ENCODE results near the gene GTSE1. TPM values are rescaled to one million over a fixed set of nuclear protein-coding genes. Genes with fewer than 3 reads are reported as not detected.

The GTSE1 gene
- total RNA-seq, 1 donor from 2014 or later = 16.7 TPM

DNA sequence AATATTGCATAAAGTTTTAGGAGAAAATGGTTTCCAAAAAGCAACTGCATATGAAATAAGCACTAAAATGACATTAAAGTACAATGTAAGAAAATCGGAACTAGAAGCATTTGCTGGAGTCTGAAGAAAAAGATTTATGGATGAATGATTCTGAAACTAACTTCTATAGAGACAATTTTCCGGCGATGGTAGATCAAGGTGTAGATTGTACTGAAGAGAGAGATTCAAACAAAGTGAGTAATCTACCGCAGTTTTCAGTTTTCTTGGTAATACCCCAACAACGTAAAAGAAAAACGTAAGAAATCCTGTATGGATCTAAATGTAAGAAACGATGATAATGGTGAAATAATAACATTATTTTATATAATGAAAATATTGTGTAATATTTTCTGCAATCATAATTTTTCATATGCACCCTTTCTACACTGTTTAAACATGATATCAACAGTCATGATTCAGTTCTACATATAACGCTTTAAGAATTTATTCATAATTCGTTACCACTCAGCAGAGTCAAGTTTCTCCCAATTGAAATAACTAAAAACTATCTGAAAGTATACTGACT is 44.8 kb upstream of the GTSE1 start:
- peak overlapping the region; percentile 68 for H3K4me3 Mint-ChIP-seq
- no peaks in the 10 kb centered on the region for H3K27me3 Mint-ChIP-seq (ENCODE audit: low read depth)
- DNase-seq (ENCODE audit: low spot score in 2 of 2, unreplicated experiment in 2 of 2) = no peak
- H3K36me3 Mint-ChIP-seq = peaks cover 2% of the 10 kb centered on the region
- peaks cover 14% of the 10 kb centered on the region for H3K4me1 Mint-ChIP-seq
- H3K9me3 Mint-ChIP-seq = peaks cover 7% of the 10 kb centered on the region
- no peak overlapping the region for H3K27ac Mint-ChIP-seq
- TF ChIP-seq, protein P1, sequence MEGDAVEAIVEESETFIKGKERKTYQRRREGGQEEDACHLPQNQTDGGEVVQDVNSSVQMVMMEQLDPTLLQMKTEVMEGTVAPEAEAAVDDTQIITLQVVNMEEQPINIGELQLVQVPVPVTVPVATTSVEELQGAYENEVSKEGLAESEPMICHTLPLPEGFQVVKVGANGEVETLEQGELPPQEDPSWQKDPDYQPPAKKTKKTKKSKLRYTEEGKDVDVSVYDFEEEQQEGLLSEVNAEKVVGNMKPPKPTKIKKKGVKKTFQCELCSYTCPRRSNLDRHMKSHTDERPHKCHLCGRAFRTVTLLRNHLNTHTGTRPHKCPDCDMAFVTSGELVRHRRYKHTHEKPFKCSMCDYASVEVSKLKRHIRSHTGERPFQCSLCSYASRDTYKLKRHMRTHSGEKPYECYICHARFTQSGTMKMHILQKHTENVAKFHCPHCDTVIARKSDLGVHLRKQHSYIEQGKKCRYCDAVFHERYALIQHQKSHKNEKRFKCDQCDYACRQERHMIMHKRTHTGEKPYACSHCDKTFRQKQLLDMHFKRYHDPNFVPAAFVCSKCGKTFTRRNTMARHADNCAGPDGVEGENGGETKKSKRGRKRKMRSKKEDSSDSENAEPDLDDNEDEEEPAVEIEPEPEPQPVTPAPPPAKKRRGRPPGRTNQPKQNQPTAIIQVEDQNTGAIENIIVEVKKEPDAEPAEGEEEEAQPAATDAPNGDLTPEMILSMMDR (IDR thresholded peaks at IDR 0.05; ENCODE audit: unreplicated experiment) = no peak

DNA sequence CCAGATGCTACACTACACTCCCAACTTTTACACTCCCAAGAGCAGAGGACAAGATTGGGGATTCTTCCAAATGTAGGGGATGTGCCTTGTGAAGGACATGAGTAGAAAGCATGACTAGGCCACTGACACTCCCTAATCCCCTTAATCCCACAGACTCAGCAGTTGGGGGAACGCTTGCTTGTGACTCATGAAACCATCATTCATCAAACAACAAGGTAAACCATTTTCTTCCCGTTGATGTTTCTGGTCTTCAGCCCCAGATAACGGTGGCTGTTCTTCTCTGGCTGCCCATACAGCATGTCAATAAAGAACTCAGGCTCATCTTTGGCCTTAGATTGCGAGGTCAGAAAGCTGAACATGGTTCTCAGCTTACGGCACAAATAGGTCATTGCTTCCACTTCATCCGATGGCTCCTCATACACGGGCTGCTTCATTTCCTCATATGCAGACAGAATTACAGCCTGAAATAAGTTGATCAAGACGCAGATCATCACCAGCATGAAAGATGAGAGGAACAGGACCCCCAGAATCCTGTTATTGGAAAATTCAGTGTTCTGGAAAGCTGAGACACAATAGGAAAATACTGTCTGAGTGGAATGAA is 40.2 kb upstream of the GTSE1 start:
- H3K4me1 Mint-ChIP-seq = peaks cover 4% of the 10 kb centered on the region
- DNase-seq (ENCODE audit: low spot score in 2 of 2, unreplicated experiment in 2 of 2) = no peak
- TF ChIP-seq, protein P1 (IDR thresholded peaks at IDR 0.05; ENCODE audit: unreplicated experiment) = no peak
- H3K27ac Mint-ChIP-seq = no peak overlapping the region
- peaks cover 51% of the 10 kb centered on the region for H3K9me3 Mint-ChIP-seq
- peaks cover 36% of the 10 kb centered on the region for H3K27me3 Mint-ChIP-seq (ENCODE audit: low read depth)
- peaks cover 10% of the 10 kb centered on the region for H3K36me3 Mint-ChIP-seq
- no peak overlapping the region for H3K4me3 Mint-ChIP-seq

DNA sequence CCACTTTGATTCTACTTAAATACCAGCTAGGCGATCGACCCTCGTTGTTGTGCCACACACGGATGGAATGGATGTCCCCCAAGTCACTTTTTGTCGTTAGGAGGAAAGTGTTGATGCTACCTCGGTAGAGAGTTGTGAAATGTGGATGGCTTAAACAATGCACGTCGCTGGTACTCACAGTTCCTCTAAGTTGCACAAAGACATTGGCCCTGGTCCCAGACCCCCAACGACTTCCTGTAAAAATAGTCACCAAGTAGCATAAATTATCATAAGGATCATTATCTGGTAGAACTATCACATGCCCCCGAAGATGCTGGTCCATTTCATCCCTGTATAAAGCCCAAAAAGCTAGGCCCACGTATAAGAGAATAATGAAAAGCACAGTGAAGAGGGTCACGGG is 37.3 kb upstream of the GTSE1 start:
- H3K9me3 Mint-ChIP-seq = peaks cover 68% of the 10 kb centered on the region
- H3K4me3 Mint-ChIP-seq = no peak overlapping the region
- H3K36me3 Mint-ChIP-seq = peaks cover 27% of the 10 kb centered on the region
- TF ChIP-seq, protein P1 (IDR thresholded peaks at IDR 0.05; ENCODE audit: unreplicated experiment) = no peak
- no peak overlapping the region for H3K27ac Mint-ChIP-seq
- no peak for DNase-seq (ENCODE audit: low spot score in 2 of 2, unreplicated experiment in 2 of 2)
- H3K4me1 Mint-ChIP-seq = no peaks in the 10 kb centered on the region
- peaks cover 60% of the 10 kb centered on the region for H3K27me3 Mint-ChIP-seq (ENCODE audit: low read depth)

DNA sequence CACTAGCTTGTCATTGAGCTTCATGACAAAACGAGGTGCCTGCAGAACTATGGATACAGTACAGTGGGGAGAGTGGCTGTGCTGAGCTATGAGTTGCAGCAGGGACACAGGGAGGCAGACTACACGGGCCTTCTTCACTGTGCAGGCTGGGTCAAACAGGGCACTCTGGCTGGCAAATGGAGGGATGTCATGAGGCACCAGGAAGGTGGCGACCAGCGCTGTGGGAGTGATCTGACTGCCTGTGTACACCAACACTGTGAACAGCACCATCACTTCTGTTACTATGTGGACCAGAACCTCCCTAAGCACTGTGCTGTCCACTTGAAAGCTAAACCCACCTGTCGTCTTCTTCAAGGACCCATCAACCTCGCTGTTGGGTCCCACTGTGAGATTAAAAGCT is 36.6 kb upstream of the GTSE1 start:
- Mint-ChIP-seq H3K27ac (no peak overlapping the region), H3K4me1 (no peaks in the 10 kb centered on the region), H3K36me3 (peaks cover 29% of the 10 kb centered on the region), H3K4me3 (no peak overlapping the region), H3K27me3 (ENCODE audit: low read depth) (peaks cover 66% of the 10 kb centered on the region), H3K9me3 (peaks cover 70% of the 10 kb centered on the region)
- TF ChIP-seq, protein P1 (IDR thresholded peaks at IDR 0.05; ENCODE audit: unreplicated experiment) = no peak
- DNase-seq (ENCODE audit: low spot score in 2 of 2, unreplicated experiment in 2 of 2) = no peak

DNA sequence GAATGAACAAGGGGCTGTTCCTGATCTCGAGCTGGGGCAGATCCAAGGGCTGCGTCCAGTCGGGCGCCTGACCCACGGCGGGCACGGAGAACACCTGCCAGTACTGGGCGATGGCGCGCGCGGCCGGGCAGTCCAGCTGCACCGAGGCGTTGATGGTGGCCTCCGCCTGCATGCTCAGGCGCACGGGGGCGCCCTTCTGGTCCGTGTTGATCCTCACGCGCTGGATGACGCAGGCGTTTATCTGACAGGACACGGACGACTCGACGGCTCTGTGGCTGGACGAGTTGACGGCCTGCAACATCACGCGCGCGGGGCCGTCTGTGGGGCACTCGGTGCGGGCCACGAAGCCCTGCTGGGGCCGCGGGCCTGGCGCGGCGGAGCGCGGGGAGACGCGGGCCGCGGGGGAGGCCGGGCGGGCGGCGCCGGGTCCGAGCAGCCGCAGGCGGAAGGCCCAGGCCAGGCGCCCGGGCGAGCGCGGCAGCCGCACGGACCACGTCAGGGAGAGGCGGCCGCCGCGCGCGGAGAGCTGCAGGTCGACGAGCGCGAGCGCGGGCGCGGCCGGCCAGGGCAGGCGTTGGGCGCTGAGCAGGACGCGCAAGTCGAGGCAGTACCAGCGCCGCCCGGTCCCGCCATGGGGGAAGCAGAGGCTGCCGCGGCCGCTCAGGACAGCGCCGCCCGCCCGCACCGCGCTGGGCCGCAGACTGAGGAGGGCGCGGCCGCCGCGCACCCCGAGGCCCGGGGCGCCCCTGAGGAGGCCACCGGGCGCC is 34.0 kb upstream of the GTSE1 start:
- no peak for DNase-seq (ENCODE audit: low spot score in 2 of 2, unreplicated experiment in 2 of 2)

More for the DNA sequence above, 34.0 kb upstream of the GTSE1 start:
- H3K27ac Mint-ChIP-seq = no peak overlapping the region
- peaks cover 7% of the 10 kb centered on the region for H3K4me1 Mint-ChIP-seq
- TF ChIP-seq, protein P1 (IDR thresholded peaks at IDR 0.05; ENCODE audit: unreplicated experiment) = no peak
- H3K9me3 Mint-ChIP-seq = peaks cover 59% of the 10 kb centered on the region
- H3K4me3 Mint-ChIP-seq = peak overlapping the region; percentile 12
- H3K36me3 Mint-ChIP-seq = peaks cover 29% of the 10 kb centered on the region
- H3K27me3 Mint-ChIP-seq (ENCODE audit: low read depth) = peaks cover 73% of the 10 kb centered on the region

Measured in mesothelial cell of epicardium (in vitro differentiated cells).